ENCODE results near the gene TJP3. TPM values are rescaled to one million over a fixed set of nuclear protein-coding genes. Genes with fewer than 3 reads are reported as not detected.

The TJP3 gene
- total and polyA plus RNA-seq, 2 experiments from 2014 or later = 18.2 to 23.9 TPM

DNA sequence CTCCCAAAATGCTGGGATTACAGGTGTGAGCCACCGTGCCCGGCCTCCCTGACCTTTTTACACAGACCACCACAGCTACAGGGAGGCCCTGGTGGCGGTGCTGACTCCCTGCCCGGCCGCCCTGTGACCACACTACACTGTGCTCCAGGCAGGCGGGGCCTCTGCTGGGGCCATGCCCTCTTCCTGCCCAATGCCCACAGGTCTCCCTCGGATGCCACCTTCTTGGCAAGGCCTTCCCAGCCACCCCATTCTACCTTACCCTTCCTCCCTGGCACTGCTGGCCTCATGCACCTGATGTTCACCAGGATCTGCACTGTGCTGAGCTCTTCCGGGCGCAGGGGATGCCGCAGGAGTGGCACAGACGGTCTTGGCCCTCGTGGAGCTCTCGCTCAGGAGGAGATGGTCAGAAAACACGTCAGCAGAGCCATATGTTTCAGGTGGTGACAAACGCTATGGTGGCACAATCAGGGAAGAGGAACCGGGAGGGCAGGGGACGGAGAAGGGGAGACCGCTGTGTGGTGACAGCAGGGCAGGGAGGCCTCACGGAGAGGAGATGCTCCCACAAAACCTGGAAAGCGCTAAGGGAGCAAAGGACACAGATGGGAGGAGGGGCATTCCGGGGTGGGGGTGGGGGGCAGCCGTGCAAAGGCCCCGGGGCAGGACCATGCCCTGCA is 12.1 kb upstream of the TJP3 start:
- no peak overlapping the region for H3K27ac ChIP-seq (ENCODE audit: low read depth)
- no peak for ATAC-seq
- 0 out of 2 replicates have a peak, but pooled peaks cover 4% of the 10 kb centered on the region for H3F3A ChIP-seq (replicated peaks; ENCODE audit: low read depth)
- peaks cover 68% of the 10 kb centered on the region for H3K79me2 ChIP-seq (replicated peaks; ENCODE audit: insufficient read depth)
- no peak for DNase-seq (ENCODE audit: low spot score)
- H3K36me3 ChIP-seq (ENCODE audit: insufficient read depth) = no peaks in the 10 kb centered on the region
- peaks cover 3% of the 10 kb centered on the region; the same call in 1 of the 3 replicates for H3K4me1 Mint-ChIP-seq
- peaks cover 3% of the 10 kb centered on the region; the same call in 1 of the 3 replicates for H3K9me3 Mint-ChIP-seq
- H3K27me3 ChIP-seq (ENCODE audit: insufficient read depth) = no peaks in the 10 kb centered on the region
- TF ChIP-seq CREB1 (CRISPR knock-in tag; IDR thresholded peaks at IDR 0.05; ENCODE audit: low read depth) (no peak), NANOG (IDR thresholded peaks at IDR 0.05; ENCODE audit: borderline replicate concordance) (no peak), ZNF114 (CRISPR knock-in tag; IDR thresholded peaks at IDR 0.05) (no peak), EZH2 (IDR thresholded peaks at IDR 0.05; ENCODE audit: low read depth, unreplicated experiment) (no peak)
- H2AFZ ChIP-seq = no peak overlapping the region
- no peak overlapping the region for H3K4me2 ChIP-seq
- H3K27ac Mint-ChIP-seq = no peak overlapping the region
- H3K9me2 ChIP-seq (ENCODE audit: insufficient read depth) = no peaks in the 10 kb centered on the region
- peaks cover 3% of the 10 kb centered on the region; the same call in 1 of the 2 replicates for H4K20me1 ChIP-seq (replicated peaks; ENCODE audit: insufficient read depth)
- H3K36me3 Mint-ChIP-seq (ENCODE audit: low read depth) = no peaks in the 10 kb centered on the region
- peaks cover 7% of the 10 kb centered on the region for H3K27me3 Mint-ChIP-seq (ENCODE audit: insufficient read depth, low read depth, poor library complexity)
- H3K4me1 ChIP-seq (ENCODE audit: insufficient read depth) = peaks cover 3% of the 10 kb centered on the region; the same call in 1 of the 2 replicates
- H3K4me3 ChIP-seq = no peak overlapping the region
- no peak overlapping the region for H3K4me3 Mint-ChIP-seq

DNA sequence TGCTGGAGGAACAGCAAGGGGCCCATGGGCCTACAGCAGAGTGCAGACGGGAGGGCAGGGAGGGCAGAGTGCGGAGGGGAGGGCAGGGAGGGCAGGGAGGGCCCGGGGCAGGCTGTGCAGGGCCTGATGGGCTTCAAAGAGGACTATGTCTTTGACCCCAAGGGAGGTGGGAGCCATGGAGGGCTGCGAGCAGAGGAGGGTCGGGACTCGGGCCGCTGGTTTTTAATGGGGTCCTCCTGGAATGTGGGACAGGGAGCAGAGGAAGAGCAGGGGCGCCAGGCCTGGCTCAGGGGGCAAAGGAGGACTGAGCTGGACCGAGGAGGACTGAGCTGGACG is 11.6 kb upstream of the TJP3 start:
- Mint-ChIP-seq H3K27ac (no peak overlapping the region), H3K36me3 (ENCODE audit: low read depth) (no peaks in the 10 kb centered on the region), H3K4me1 (no peaks in the 10 kb centered on the region; the same call in 2 of the 3 replicates), H3K4me3 (no peak overlapping the region), H3K9me3 (peaks cover 3% of the 10 kb centered on the region; the same call in 1 of the 3 replicates), H3K27me3 (ENCODE audit: insufficient read depth, low read depth, poor library complexity) (peaks cover 5% of the 10 kb centered on the region)
- Histone ChIP-seq H3K27me3 (ENCODE audit: insufficient read depth) (no peaks in the 10 kb centered on the region), H3K36me3 (ENCODE audit: insufficient read depth) (no peaks in the 10 kb centered on the region), H2AFZ (no peak overlapping the region), H3K4me1 (ENCODE audit: insufficient read depth) (peaks cover 3% of the 10 kb centered on the region; the same call in 1 of the 2 replicates), H3K27ac (ENCODE audit: low read depth) (no peak overlapping the region), H3K9me2 (ENCODE audit: insufficient read depth) (no peaks in the 10 kb centered on the region), H3F3A (replicated peaks; ENCODE audit: low read depth) (0 out of 2 replicates have a peak, but pooled peaks cover 3% of the 10 kb centered on the region), H3K4me2 (no peak overlapping the region), H4K20me1 (replicated peaks; ENCODE audit: insufficient read depth) (peaks cover 3% of the 10 kb centered on the region; the same call in 1 of the 2 replicates), H3K4me3 (no peak overlapping the region), H3K79me2 (replicated peaks; ENCODE audit: insufficient read depth) (peaks cover 63% of the 10 kb centered on the region)
- ATAC-seq (no peak), DNase-seq (ENCODE audit: low spot score) (no peak)
- TF ChIP-seq, protein P1, sequence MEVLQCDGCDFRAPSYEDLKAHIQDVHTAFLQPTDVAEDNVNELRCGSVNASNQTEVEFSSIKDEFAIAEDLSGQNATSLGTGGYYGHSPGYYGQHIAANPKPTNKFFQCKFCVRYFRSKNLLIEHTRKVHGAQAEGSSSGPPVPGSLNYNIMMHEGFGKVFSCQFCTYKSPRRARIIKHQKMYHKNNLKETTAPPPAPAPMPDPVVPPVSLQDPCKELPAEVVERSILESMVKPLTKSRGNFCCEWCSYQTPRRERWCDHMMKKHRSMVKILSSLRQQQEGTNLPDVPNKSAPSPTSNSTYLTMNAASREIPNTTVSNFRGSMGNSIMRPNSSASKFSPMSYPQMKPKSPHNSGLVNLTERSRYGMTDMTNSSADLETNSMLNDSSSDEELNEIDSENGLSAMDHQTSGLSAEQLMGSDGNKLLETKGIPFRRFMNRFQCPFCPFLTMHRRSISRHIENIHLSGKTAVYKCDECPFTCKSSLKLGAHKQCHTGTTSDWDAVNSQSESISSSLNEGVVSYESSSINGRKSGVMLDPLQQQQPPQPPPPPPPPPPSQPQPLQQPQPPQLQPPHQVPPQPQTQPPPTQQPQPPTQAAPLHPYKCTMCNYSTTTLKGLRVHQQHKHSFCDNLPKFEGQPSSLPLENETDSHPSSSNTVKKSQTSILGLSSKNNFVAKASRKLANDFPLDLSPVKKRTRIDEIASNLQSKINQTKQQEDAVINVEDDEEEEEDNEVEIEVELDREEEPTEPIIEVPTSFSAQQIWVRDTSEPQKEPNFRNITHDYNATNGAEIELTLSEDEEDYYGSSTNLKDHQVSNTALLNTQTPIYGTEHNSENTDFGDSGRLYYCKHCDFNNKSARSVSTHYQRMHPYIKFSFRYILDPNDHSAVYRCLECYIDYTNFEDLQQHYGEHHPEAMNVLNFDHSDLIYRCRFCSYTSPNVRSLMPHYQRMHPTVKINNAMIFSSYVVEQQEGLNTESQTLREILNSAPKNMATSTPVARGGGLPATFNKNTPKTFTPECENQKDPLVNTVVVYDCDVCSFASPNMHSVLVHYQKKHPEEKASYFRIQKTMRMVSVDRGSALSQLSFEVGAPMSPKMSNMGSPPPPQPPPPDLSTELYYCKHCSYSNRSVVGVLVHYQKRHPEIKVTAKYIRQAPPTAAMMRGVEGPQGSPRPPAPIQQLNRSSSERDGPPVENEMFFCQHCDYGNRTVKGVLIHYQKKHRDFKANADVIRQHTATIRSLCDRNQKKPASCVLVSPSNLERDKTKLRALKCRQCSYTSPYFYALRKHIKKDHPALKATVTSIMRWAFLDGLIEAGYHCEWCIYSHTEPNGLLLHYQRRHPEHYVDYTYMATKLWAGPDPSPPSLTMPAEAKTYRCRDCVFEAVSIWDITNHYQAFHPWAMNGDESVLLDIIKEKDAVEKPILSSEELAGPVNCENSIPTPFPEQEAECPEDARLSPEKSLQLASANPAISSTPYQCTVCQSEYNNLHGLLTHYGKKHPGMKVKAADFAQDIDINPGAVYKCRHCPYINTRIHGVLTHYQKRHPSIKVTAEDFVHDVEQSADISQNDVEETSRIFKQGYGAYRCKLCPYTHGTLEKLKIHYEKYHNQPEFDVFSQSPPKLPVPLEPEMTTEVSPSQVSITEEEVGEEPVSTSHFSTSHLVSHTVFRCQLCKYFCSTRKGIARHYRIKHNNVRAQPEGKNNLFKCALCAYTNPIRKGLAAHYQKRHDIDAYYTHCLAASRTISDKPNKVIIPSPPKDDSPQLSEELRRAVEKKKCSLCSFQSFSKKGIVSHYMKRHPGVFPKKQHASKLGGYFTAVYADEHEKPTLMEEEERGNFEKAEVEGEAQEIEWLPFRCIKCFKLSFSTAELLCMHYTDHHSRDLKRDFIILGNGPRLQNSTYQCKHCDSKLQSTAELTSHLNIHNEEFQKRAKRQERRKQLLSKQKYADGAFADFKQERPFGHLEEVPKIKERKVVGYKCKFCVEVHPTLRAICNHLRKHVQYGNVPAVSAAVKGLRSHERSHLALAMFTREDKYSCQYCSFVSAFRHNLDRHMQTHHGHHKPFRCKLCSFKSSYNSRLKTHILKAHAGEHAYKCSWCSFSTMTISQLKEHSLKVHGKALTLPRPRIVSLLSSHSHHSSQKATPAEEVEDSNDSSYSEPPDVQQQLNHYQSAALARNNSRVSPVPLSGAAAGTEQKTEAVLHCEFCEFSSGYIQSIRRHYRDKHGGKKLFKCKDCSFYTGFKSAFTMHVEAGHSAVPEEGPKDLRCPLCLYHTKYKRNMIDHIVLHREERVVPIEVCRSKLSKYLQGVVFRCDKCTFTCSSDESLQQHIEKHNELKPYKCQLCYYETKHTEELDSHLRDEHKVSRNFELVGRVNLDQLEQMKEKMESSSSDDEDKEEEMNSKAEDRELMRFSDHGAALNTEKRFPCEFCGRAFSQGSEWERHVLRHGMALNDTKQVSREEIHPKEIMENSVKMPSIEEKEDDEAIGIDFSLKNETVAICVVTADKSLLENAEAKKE (CRISPR knock-in tag; IDR thresholded peaks at IDR 0.05) = no peak
- no peak for TF ChIP-seq STAT1 (IDR thresholded peaks at IDR 0.05; ENCODE audit: unreplicated experiment)
- TF ChIP-seq EZH2 (IDR thresholded peaks at IDR 0.05; ENCODE audit: low read depth, unreplicated experiment) = no peak
- no peak for TF ChIP-seq JUNB (IDR thresholded peaks at IDR 0.05; ENCODE audit: unreplicated experiment)
- no peak for TF ChIP-seq POLR2AphosphoS5 (IDR thresholded peaks at IDR 0.05; ENCODE audit: low read depth)
- TF ChIP-seq, protein P2, sequence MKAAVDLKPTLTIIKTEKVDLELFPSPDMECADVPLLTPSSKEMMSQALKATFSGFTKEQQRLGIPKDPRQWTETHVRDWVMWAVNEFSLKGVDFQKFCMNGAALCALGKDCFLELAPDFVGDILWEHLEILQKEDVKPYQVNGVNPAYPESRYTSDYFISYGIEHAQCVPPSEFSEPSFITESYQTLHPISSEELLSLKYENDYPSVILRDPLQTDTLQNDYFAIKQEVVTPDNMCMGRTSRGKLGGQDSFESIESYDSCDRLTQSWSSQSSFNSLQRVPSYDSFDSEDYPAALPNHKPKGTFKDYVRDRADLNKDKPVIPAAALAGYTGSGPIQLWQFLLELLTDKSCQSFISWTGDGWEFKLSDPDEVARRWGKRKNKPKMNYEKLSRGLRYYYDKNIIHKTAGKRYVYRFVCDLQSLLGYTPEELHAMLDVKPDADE (IDR thresholded peaks at IDR 0.05) = no peak
- TF ChIP-seq ZNF331 (CRISPR knock-in tag; IDR thresholded peaks at IDR 0.05; ENCODE audit: low read depth) = no peak
- TF ChIP-seq, protein P3, sequence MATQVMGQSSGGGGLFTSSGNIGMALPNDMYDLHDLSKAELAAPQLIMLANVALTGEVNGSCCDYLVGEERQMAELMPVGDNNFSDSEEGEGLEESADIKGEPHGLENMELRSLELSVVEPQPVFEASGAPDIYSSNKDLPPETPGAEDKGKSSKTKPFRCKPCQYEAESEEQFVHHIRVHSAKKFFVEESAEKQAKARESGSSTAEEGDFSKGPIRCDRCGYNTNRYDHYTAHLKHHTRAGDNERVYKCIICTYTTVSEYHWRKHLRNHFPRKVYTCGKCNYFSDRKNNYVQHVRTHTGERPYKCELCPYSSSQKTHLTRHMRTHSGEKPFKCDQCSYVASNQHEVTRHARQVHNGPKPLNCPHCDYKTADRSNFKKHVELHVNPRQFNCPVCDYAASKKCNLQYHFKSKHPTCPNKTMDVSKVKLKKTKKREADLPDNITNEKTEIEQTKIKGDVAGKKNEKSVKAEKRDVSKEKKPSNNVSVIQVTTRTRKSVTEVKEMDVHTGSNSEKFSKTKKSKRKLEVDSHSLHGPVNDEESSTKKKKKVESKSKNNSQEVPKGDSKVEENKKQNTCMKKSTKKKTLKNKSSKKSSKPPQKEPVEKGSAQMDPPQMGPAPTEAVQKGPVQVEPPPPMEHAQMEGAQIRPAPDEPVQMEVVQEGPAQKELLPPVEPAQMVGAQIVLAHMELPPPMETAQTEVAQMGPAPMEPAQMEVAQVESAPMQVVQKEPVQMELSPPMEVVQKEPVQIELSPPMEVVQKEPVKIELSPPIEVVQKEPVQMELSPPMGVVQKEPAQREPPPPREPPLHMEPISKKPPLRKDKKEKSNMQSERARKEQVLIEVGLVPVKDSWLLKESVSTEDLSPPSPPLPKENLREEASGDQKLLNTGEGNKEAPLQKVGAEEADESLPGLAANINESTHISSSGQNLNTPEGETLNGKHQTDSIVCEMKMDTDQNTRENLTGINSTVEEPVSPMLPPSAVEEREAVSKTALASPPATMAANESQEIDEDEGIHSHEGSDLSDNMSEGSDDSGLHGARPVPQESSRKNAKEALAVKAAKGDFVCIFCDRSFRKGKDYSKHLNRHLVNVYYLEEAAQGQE (IDR thresholded peaks at IDR 0.05; ENCODE audit: unreplicated experiment) = no peak

All from GM23338 (cell line).